COR-L47 (cell line): ENCODE measurements around the gene SPATA31C2.
"Not testable (repeated sequence)": the region's sequence is repeated elsewhere in the genome, so short reads cannot be mapped to it uniquely, and the experiment has no call there.

Experiments
- DNase-seq: peaks from one replicate; lab custom pipeline; 2025; lab: John Stamatoyannopoulos, UW

SPATA31C2 gene

GRCh38 chr9:88123413-88123812, 14.9 kb downstream of the SPATA31C2 start:
- DNase-seq = not testable (repeated sequence)

GRCh38 chr9:88118121-88118520, 20.2 kb downstream of the SPATA31C2 start:
- DNase-seq = not testable (repeated sequence)

- not testable (repeated sequence) for DNase-seq
These were observed 23.2 kb downstream of the SPATA31C2 start for GRCh38 chr9:88114968-88115612.

GRCh38 chr9:88114283-88114967, 23.9 kb downstream of the SPATA31C2 start:
- not testable (repeated sequence) for DNase-seq

GRCh38 chr9:88113156-88114130, 24.8 kb downstream of the SPATA31C2 start:
- DNase-seq = not testable (repeated sequence)

- no peak for DNase-seq
These were observed 28.2 kb downstream of the SPATA31C2 start for GRCh38 chr9:88110026-88110425.

- DNase-seq = no peak
These were observed 29.5 kb downstream of the SPATA31C2 start for GRCh38 chr9:88108779-88109178.

GRCh38 chr9:88106492-88106891, 31.8 kb downstream of the SPATA31C2 start:
- no peak for DNase-seq

- DNase-seq = no peak
These were observed 45.4 kb downstream of the SPATA31C2 start for GRCh38 chr9:88092797-88093331.

- no peak for DNase-seq
These were observed 48.1 kb downstream of the SPATA31C2 start for GRCh38 chr9:88090151-88090581.

- no peak for DNase-seq
These were observed 50.4 kb downstream of the SPATA31C2 start for GRCh38 chr9:88087906-88088305.

GRCh38 chr9:88085476-88085875, 52.8 kb downstream of the SPATA31C2 start:
- DNase-seq = no peak

- DNase-seq = no peak
These were observed 53.7 kb downstream of the SPATA31C2 start for GRCh38 chr9:88084357-88085183.
